ENCODE data around the gene MPP7.

MPP7 gene

GRCh38 chr10:28263136-28263857 is 39.6 kb downstream of the MPP7 start:
- no peak for DNase-seq

- DNase-seq, result no peak
Observed at GRCh38 chr10:28256776-28257175, 46.1 kb downstream of the MPP7 start.

DNA sequence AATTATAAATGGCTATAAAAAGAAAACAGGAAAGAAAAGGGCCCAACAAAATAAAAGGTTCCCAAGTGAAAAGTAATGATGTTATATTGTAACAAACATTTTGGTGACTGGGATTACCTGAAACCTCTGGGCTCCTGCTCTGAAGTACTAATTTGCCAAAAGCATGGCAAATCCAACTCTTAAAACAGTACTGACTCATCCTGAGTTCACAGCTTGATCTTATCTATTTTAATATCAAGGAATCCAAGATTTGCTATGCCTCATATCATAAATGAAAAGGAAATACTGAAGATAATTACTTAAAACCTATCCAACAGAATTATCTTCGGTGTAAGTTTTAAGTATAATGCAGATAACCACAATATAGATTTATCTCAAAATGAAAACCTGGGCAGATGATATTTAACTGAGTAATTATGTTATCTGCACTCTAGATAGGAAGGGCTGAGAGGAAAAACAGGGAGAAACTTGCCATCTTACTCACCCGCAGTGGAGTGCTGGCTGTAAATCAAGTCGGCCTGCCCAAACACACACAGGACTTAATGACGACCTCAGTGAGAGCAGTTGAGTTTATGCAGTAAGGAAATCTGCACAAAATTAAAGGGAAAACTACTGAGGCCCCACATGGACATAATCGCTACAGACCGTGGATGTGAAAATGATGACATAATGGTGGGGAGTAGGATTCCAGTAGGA is 48.4 kb downstream of the MPP7 start:
- no peak for DNase-seq

- DNase-seq, result no peak
Observed at GRCh38 chr10:28253169-28253785, 49.6 kb downstream of the MPP7 start.
